Breast epithelium (tissue), 3 donors: ENCODE measurements around the gene WT1.

ENCODE experiments used
- CTCF ChIP-seq, 3 donors: fragments of 450-650 bp; IDR thresholded peaks; one replicate each; pipeline ENCODE4 v1.5.1; 2016 to 2017; ENCODE audit warnings: antibody characterized with exemption in 3 of 3, mild to moderate bottlenecking in 3 of 3, moderate library complexity in 3 of 3
- POLR2A ChIP-seq: fragments of 450-650 bp; IDR thresholded peaks from one replicate; pipeline ENCODE4 v1.6.1; 2016; ENCODE audit warnings: antibody characterized with exemption, mild to moderate bottlenecking, moderate library complexity
- POLR2AphosphoS5 ChIP-seq, 3 donors: sonication (generic); formaldehyde crosslinking; IDR thresholded peaks; one replicate each; pipeline ENCODE4 v1.6.1; 2017; ENCODE audit warnings: antibody characterized with exemption in 3 of 3

DNA sequence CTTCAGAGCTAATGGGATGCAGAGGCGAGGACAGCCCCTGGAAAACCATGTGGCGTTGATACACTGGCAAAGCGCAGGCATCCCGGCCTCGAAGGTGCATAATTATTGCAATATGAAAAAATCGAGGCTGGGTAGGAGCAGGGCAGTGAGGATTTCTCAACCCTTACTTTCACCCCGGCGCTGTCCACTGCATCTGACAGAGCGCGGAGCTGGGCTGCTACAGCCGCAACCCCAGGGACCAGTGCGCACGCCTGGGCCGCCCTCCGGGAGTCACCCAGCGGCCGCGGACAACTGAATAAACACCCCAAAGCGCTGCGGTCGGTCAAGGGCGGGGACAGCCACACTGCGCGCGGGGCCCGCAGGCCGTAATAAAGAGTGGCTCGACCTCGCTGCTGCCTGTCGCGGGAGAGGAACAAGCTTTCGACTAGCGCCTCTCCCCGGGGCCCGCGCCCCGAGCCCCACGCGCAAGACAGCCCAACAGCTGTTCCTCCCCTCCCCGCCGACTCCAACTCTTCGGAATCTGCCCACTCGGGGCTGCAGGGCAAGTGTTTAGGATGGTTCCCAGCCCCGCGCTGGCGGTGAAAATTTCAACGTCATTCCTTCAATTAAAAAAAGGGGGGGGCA is 3.6 kb upstream of the WT1 start:
- no peak for TF ChIP-seq CTCF (IDR thresholded peaks at IDR 0.05)
- no peak for TF ChIP-seq POLR2AphosphoS5 (IDR thresholded peaks at IDR 0.05)
- no peak for TF ChIP-seq POLR2A
